ENCODE data around the gene ZNHIT2.

DNA sequence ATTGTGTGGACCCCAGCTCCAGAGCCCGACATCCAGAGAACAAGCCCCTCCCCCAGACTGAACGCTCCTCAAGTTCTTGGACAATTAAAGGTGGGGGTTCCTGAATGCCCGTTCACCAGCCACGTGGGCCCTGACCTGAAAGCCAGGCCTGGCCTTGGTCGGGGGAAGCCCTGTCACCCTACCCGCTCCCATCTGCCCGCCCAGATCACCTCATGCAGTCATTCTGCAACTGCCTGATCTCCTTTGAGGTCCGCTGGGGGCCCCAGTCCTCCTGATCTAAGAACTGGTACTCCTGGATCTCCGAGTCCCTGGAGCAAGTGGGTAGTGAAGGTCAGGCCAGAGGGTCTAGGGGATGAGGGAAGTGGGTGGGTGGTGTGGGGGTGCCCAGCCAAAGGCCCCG, 50.1 kb downstream of the ZNHIT2 start:
- TF ChIP-seq, protein P1, sequence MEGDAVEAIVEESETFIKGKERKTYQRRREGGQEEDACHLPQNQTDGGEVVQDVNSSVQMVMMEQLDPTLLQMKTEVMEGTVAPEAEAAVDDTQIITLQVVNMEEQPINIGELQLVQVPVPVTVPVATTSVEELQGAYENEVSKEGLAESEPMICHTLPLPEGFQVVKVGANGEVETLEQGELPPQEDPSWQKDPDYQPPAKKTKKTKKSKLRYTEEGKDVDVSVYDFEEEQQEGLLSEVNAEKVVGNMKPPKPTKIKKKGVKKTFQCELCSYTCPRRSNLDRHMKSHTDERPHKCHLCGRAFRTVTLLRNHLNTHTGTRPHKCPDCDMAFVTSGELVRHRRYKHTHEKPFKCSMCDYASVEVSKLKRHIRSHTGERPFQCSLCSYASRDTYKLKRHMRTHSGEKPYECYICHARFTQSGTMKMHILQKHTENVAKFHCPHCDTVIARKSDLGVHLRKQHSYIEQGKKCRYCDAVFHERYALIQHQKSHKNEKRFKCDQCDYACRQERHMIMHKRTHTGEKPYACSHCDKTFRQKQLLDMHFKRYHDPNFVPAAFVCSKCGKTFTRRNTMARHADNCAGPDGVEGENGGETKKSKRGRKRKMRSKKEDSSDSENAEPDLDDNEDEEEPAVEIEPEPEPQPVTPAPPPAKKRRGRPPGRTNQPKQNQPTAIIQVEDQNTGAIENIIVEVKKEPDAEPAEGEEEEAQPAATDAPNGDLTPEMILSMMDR (IDR thresholded peaks at IDR 0.05; ENCODE audit: insufficient read depth, low read depth, low read length): no peak
- TF ChIP-seq EZH2 (IDR thresholded peaks at IDR 0.05; ENCODE audit: insufficient read depth, low read length): no peak

Data from astrocyte (in vitro differentiated cells and primary cell).